Islet of Langerhans (tissue), 1 donor: ENCODE data around the gene MMS19.
A peak's percentile ranks its signal among the peaks of the same experiment; 100 is the strongest.
"Not testable (repeated sequence)": the region's sequence is repeated elsewhere in the genome, so short reads cannot be mapped to it uniquely, and the experiment has no call there.

Experiments
- FAIRE-seq: peaks from one replicate; lab custom pipeline; 2011; peaks lifted over from hg19 to GRCh38; lab: Jason Lieb, UNC

Gene MMS19

GRCh38 chr10:97502916-97503315, 4.7 kb upstream of the MMS19 start:
- FAIRE-seq = no peak

- no peak for FAIRE-seq
These were observed 2.0 kb upstream of the MMS19 start for GRCh38 chr10:97500297-97500575.

GRCh38 chr10:97499561-97500296, 1.5 kb upstream of the MMS19 start:
- no peak for FAIRE-seq

GRCh38 chr10:97498841-97499560, 779 bp upstream of the MMS19 start, which contains the start of gene UBTD1:
Gene UBTD1, plus strand, starts transcription at chr10:97498924. Its CDS starts 280 bp downstream, at chr10:97499204.
- FAIRE-seq = no peak

- no peak for FAIRE-seq
These were observed 598 bp downstream of the MMS19 start for GRCh38 chr10:97497572-97498075.

- peak; percentile 69 for FAIRE-seq
These were observed 3.2 kb downstream of the MMS19 start for GRCh38 chr10:97494863-97495506.

GRCh38 chr10:97494151-97494550, 4.1 kb downstream of the MMS19 start:
- no peak for FAIRE-seq

GRCh38 chr10:97490592-97490991, 7.6 kb downstream of the MMS19 start:
- FAIRE-seq = no peak

- no peak for FAIRE-seq
These were observed 12.5 kb downstream of the MMS19 start for GRCh38 chr10:97485647-97486281.

GRCh38 chr10:97483921-97484320, 14.3 kb downstream of the MMS19 start:
- FAIRE-seq = no peak

GRCh38 chr10:97483506-97483905, 14.7 kb downstream of the MMS19 start:
- FAIRE-seq = no peak

- FAIRE-seq = no peak
These were observed 15.8 kb downstream of the MMS19 start for GRCh38 chr10:97482381-97482780.

- no peak for FAIRE-seq
These were observed 17.2 kb downstream of the MMS19 start for GRCh38 chr10:97481071-97481470.

- no peak for FAIRE-seq
These were observed 18.3 kb downstream of the MMS19 start for GRCh38 chr10:97479939-97480338.

- FAIRE-seq = not testable (repeated sequence)
These were observed 18.8 kb downstream of the MMS19 start for GRCh38 chr10:97479410-97479809.

- FAIRE-seq = no peak
These were observed 22.2 kb downstream of the MMS19 start for GRCh38 chr10:97475936-97476594.

GRCh38 chr10:97474918-97475317, 23.3 kb downstream of the MMS19 start:
- no peak for FAIRE-seq

- not testable (repeated sequence) for FAIRE-seq
These were observed 29.4 kb downstream of the MMS19 start for GRCh38 chr10:97468781-97469180.

GRCh38 chr10:97468162-97468561, 30.1 kb downstream of the MMS19 start:
- no peak for FAIRE-seq

GRCh38 chr10:97466755-97467154, 31.5 kb downstream of the MMS19 start:
- FAIRE-seq = no peak

GRCh38 chr10:97465982-97466381, 32.2 kb downstream of the MMS19 start:
- FAIRE-seq = no peak

- no peak for FAIRE-seq
These were observed 34.0 kb downstream of the MMS19 start for GRCh38 chr10:97464226-97464625.
